SK-N-SH (cell line): ENCODE measurements around the gene UBE2E2. TPM values are rescaled to one million over a fixed set of nuclear protein-coding genes. Genes with fewer than 3 reads are reported as not detected.

Source experiments
- CTCF ChIA-PET: fragments of 300-600, 350-600 bp; formaldehyde crosslinking; extraction: SDS; loops from one replicate; lab custom pipeline; 2021; lab: Yijun Ruan, JAX
- POLR2A ChIA-PET: fragments of 350-600 bp; sonication (Branson Sonifier 250); formaldehyde crosslinking; extraction: SDS; loops from one replicate; lab custom pipeline; 2020; ENCODE audit warnings: antibody characterized with exemption, inconsistent platforms; lab: Yijun Ruan, JAX
- DNase-seq: peaks from one replicate; pipeline ENCODE4 v3.0.0; 2012
- H2AFZ ChIP-seq: fragments of 200-600 bp; sonication (generic); 2 replicates; pipeline ENCODE4 v1.8.1; 2016; ENCODE audit warnings: antibody characterized with exemption, mild to moderate bottlenecking, low read depth
- H3F3A ChIP-seq: fragments of 200-600 bp; sonication (generic); replicated peaks from 2 replicates; pipeline ENCODE3; 2016; ENCODE audit warnings: antibody characterized with exemption, mild to moderate bottlenecking; ENCODE audit not compliant: insufficient read depth
- H3K27ac ChIP-seq, 2 experiments: fragments of 200-500 bp in 1 of 2; fragments of 200-600 bp in 1 of 2; sonication (Bioruptor generic) in 1 of 2; sonication (generic), shearing (Covaris generic) in 1 of 2; 2 replicates each; pipeline versions ENCODE4 v1.5.1 to v1.6.1; 2014 to 2016; ENCODE audit warnings: low read depth in 2 of 2, inconsistent platforms in 1 of 2, low read length in 1 of 2, mild to moderate bottlenecking in 1 of 2, mixed read lengths in 1 of 2
- H3K27me3 ChIP-seq: fragments of 200-600 bp; sonication (generic), shearing (Covaris generic); 2 replicates; pipeline ENCODE4 v1.6.1; 2016; ENCODE audit warnings: mixed run types; ENCODE audit not compliant: insufficient read depth
- H3K36me3 ChIP-seq, 2 experiments: fragments of 200-500 bp in 1 of 2; fragments of 200-600 bp in 1 of 2; sonication (Bioruptor generic) in 1 of 2; sonication (generic) in 1 of 2; replicated peaks in 1 of 2; 2 replicates each; pipeline versions ENCODE3 to v1.5.1; 2014 to 2016; ENCODE audit warnings: low read length in 1 of 2, mild to moderate bottlenecking in 1 of 2; ENCODE audit not compliant: insufficient read depth in 2 of 2, control insufficient read depth in 1 of 2
- H3K4me1 ChIP-seq, 2 experiments: fragments of 200-500 bp in 1 of 2; fragments of 200-600 bp in 1 of 2; sonication (Bioruptor generic) in 1 of 2; sonication (generic), shearing (Covaris generic) in 1 of 2; 2 replicates each; pipeline versions ENCODE4 v1.5.1 to v1.6.1; 2014 to 2016; ENCODE audit warnings: low read depth in 1 of 2, low read length in 1 of 2, mixed run types in 1 of 2; ENCODE audit not compliant: insufficient read depth in 2 of 2, control insufficient read depth in 1 of 2
- H3K4me2 ChIP-seq: fragments of 200-600 bp; sonication (generic), shearing (Covaris generic); 2 replicates; pipeline ENCODE4 v1.6.1; 2017; ENCODE audit warnings: mixed run types
- H3K4me3 ChIP-seq, 2 experiments: fragments of 200-500 bp in 1 of 2; fragments of 200-600 bp in 1 of 2; sonication (Bioruptor generic) in 1 of 2; sonication (generic), shearing (Covaris generic) in 1 of 2; 2 replicates each; pipeline versions ENCODE4 v1.5.1 to v1.8.1; 2014 to 2016; ENCODE audit warnings: low read depth in 2 of 2, inconsistent platforms in 1 of 2, low read length in 1 of 2, mild to moderate bottlenecking in 1 of 2, mixed read lengths in 1 of 2, moderate library complexity in 1 of 2
- H3K79me2 ChIP-seq: fragments of 200-600 bp; sonication (generic); 2 replicates; pipeline ENCODE4 v1.8.1; 2017; ENCODE audit warnings: mild to moderate bottlenecking; ENCODE audit not compliant: insufficient read depth
- H3K9ac ChIP-seq: fragments of 200-600 bp; sonication (generic); 2 replicates; pipeline ENCODE4 v1.6.1; 2017; ENCODE audit warnings: mixed run types
- H3K9me2 ChIP-seq: fragments of 200-600 bp; sonication (generic); 2 replicates; pipeline ENCODE4 v1.6.1; 2017; ENCODE audit warnings: mixed run types
- H3K9me3 ChIP-seq: fragments of 200-600 bp; sonication (generic); 2 replicates; pipeline ENCODE4 v1.6.1; 2017; ENCODE audit warnings: mixed run types, mild to moderate bottlenecking, moderate library complexity
- H4K20me1 ChIP-seq: fragments of 200-600 bp; sonication (generic); 2 replicates; pipeline ENCODE4 v1.6.1; 2017; ENCODE audit warnings: mild to moderate bottlenecking, mixed run types; ENCODE audit not compliant: insufficient read depth
- CHD2 ChIP-seq: fragments of 150-350 bp; IDR thresholded peaks from 2 replicates; pipeline ENCODE4 v1.6.1; 2018; ENCODE audit warnings: low read length; ENCODE audit not compliant: partially characterized antibody
- CTCF ChIP-seq: fragments of 200-600 bp; sonication (generic); IDR thresholded peaks from 2 replicates; pipeline ENCODE4 v1.6.1; 2017; ENCODE audit warnings: antibody characterized with exemption, mild to moderate bottlenecking, moderate library complexity
- ELF1 ChIP-seq: IDR thresholded peaks from 2 replicates; pipeline ENCODE4 v1.4.0; 2012
- FOXM1 ChIP-seq: IDR thresholded peaks from 2 replicates; pipeline ENCODE4 v1.4.0; 2012; ENCODE audit warnings: low read depth, mild to moderate bottlenecking
- GATA2 ChIP-seq: sonication (generic); formaldehyde crosslinking; IDR thresholded peaks from 2 replicates; pipeline ENCODE4 v1.5.0; 2020; ENCODE audit warnings: mild to moderate bottlenecking, missing genetic modification reagents
- MEF2A ChIP-seq: IDR thresholded peaks from 2 replicates; pipeline ENCODE4 v1.4.0; 2012; ENCODE audit warnings: low read depth, borderline replicate concordance
- NFIC ChIP-seq: IDR thresholded peaks from 2 replicates; pipeline ENCODE4 v1.4.0; 2012; ENCODE audit warnings: borderline replicate concordance
- NRF1 ChIP-seq: IDR thresholded peaks from 2 replicates; pipeline ENCODE4 v1.6.1; 2012; ENCODE audit warnings: low read depth, mild to moderate bottlenecking, low read length
- PBX3 ChIP-seq: IDR thresholded peaks from 2 replicates; pipeline ENCODE4; 2012
- RCOR1 ChIP-seq: fragments of 150-350 bp; IDR thresholded peaks from 2 replicates; pipeline ENCODE4 v1.6.1; 2017; ENCODE audit warnings: antibody characterized with exemption, low read length
- RFX5 ChIP-seq: IDR thresholded peaks from 2 replicates; pipeline ENCODE4 v1.6.1; 2012; ENCODE audit warnings: mild to moderate bottlenecking, improper control_type of control experiment, low read length
- SIN3A ChIP-seq: IDR thresholded peaks from 2 replicates; pipeline ENCODE4 v1.6.1; 2012; ENCODE audit warnings: low read depth, mild to moderate bottlenecking, low read length, moderate library complexity, borderline replicate concordance
- TEAD4 ChIP-seq: IDR thresholded peaks from 2 replicates; pipeline ENCODE4 v1.4.0; 2012; ENCODE audit warnings: mild to moderate bottlenecking, borderline replicate concordance; ENCODE audit not compliant: insufficient read depth
- USF1 ChIP-seq: IDR thresholded peaks from 2 replicates; pipeline ENCODE4 v1.4.0; 2012; ENCODE audit warnings: low read depth, borderline replicate concordance
- YY1 ChIP-seq: IDR thresholded peaks from 2 replicates; pipeline ENCODE4 v1.4.0; 2012; ENCODE audit warnings: low read depth, mild to moderate bottlenecking
- ZBTB33 ChIP-seq: IDR thresholded peaks from 2 replicates; pipeline ENCODE4 v1.4.0; 2012; ENCODE audit warnings: low read depth, borderline replicate concordance
- WGBS: methylation state at CpG from one replicate; pipeline ENCODE4 v1.1.6; 2017; ENCODE audit warnings: low lambda C conversion rate; 5-methylcytosine and 5-hydroxymethylcytosine counted together
- polyA plus RNA-seq, 3 experiments: library from polyadenylated mRNA; depleted of rRNA; stranded (reverse); fragments of >200 nt; gene quantifications; 2 replicates each; pipeline ENCODE4 v1.2.3, GENCODE V29; 2012

UBE2E2 gene
- polyA plus RNA-seq, 1 of the 3 experiments (the other 2 are of a cell fraction), result 46.4 TPM

- WGBS, result 65% methylated on average over 2 of the region's 2 CpGs
- Histone ChIP-seq H3K9ac (no peak overlapping the region), H3K9me3 (no peaks in the 10 kb centered on the region), H4K20me1 (no peaks in the 10 kb centered on the region), H2AFZ (no peak overlapping the region), H3K27ac (no peak overlapping the region), H3K4me1 (no peaks in the 10 kb centered on the region), H3K9me2 (no peaks in the 10 kb centered on the region), H3K4me2 (no peak overlapping the region), H3K79me2 (no peaks in the 10 kb centered on the region), H3K36me3 (no peaks in the 10 kb centered on the region), H3K4me3 (no peak overlapping the region), H3F3A (no peaks in the 10 kb centered on the region), H3K27me3 (no peaks in the 10 kb centered on the region)
- TF ChIP-seq USF1, result no peak
- no peak for TF ChIP-seq NRF1
- TF ChIP-seq RFX5, result no peak
- TF ChIP-seq ZBTB33, result no peak
- TF ChIP-seq FOXM1, result no peak
- no peak for TF ChIP-seq NFIC
- no peak for TF ChIP-seq CTCF
- TF ChIP-seq RCOR1, result no peak
- no peak for TF ChIP-seq MEF2A
- TF ChIP-seq ELF1, result no peak
- no peak for TF ChIP-seq YY1
- no peak for TF ChIP-seq SIN3A
- TF ChIP-seq TEAD4, result no peak
- no peak for TF ChIP-seq GATA2 (CRISPR knock-in tag)
- no peak for TF ChIP-seq CHD2
- TF ChIP-seq PBX3, result no peak
- DNase-seq, result no peak
- POLR2A ChIA-PET, result no interaction called here
- CTCF ChIA-PET, result interaction anchor here (0.6 to 1.5 kb wide), 2 partner anchors 18 to 259 kb away, joined by 3 to 4 read pairs; no protein-coding TSS in a partner anchor
Measured at GRCh38 chr3:23165571-23165970, 37.6 kb upstream of the UBE2E2 start.
